Measurements from ENCODE around the gene HEATR5A.
"Not testable (repeated sequence)": the region's sequence is repeated elsewhere in the genome, so short reads cannot be mapped to it uniquely, and the experiment has no call there.

The HEATR5A gene

DNA sequence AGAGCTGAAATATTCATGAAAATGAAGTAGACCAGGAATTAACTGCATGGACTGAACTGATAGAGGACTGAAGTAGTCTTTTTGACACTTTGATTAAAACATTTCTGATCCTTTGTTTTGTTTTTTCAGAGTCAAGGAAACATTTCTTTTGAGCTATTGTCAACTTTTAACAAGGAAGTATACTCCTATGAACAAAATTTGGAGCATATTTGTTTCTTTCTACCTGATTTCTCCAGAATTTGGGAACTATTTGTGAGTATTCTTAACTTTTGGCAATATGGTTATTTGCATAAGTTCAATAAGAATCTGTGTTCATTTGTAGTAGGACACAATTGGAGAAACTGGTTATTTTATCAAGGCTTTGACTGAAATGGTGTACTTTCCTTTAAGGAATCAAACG is 141.5 kb downstream of the HEATR5A start:
- DNase-seq: no peak

DNA sequence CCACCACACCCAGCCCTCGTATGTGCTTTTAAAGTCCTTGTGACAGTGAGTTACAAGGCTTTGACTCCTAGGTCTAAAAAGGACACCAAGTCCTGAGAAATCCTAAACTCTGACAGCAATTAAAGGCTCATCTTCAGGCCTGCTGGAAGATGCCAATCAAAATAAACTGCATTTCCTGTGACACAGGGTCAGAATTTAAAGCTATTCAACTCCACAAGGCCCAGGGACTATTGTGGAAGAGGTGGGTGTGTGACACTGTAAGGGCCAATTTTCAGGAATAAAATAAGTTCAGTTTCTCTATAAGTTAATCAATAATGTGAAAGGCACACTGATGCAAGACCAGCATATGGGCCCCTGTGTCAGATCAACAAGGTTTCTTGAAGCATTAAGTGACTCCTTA is 143.3 kb downstream of the HEATR5A start:
- no peak for DNase-seq

DNA sequence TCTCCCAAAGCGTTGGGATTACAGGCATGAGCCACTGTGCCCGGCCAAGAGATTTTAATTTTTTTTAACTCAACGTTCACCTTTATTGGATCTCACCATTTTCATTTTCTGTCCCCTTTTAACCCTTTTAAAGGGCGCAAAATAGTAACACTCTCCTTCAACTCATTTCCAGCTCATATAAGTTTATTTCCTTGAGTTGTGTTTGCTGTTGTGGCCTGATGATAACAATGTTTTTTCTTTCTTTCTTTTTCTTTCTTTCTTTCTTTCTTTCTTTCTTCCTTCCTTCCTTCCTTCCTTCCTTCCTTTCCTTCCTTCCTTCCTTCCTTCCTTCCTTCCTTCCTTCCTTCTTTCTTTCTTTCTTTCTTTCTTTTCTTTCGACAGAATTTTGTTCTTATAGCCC is 143.9 kb downstream of the HEATR5A start:
- DNase-seq: not testable (repeated sequence)

DNA sequence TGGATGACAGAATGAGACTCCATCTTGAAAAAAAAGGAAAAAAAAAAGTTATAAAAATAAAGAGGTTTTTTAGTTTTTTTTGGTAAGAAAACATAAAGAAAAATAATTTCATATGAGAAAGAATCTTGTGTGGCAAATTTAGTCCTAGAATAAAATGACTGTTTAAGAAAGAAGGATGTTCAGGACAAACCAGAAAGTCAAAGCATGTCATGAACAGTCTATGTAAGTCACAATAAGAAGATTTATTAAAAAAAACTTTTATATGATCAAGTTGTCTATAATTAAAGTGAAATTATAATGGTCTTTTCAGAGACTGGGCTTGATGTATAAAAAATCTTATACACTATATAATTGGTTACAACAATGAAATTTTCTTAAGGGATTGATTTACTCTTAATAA is 144.6 kb downstream of the HEATR5A start:
- DNase-seq: no peak

DNA sequence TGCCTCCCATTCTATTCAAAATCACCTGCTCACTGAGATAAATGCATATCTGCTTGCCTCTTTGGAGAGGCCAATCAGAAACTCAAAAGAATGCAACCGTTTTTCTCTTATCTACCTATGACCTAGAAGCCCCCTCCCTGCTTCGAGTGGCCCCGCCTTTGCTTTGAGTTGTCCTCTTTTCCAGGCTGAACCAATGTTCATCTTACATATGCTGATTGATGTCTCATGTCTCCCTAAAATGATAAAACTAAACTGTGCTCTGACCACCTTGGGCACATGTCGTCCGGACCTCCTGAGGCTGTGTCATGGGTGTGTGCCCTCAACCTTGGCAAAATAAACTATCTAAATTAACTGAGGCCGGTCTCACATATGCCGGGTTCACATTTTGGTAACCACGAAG is 148.7 kb downstream of the HEATR5A start:
- DNase-seq: no peak

DNA sequence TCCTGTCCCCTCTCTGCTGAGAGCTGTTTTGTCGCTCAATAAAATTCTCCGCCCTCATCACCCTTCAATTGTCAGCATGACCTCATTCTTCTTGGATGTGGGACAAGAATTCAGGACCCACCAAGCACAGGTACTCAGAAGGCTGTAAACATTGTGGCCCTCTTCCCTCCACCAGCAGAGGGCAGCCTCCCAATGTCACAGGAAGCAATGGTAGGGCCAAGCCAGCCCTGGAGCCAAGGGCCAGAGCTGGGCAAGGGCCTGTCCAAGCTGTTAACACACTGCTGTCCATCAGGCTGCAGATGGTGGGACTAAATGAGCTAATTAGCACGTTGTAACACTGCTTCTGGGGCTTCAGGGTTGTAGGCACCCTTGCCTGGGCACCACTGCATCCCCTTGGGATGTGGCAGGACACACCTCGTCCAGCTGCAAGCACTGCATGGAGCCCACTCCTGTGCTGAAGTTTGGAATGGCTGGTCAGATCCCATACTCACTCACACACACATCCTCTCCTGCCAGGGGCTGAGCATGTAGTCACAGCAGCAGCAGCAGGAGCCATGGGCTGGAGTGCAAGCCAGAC is 150.1 kb downstream of the HEATR5A start:
- no peak for DNase-seq

DNA sequence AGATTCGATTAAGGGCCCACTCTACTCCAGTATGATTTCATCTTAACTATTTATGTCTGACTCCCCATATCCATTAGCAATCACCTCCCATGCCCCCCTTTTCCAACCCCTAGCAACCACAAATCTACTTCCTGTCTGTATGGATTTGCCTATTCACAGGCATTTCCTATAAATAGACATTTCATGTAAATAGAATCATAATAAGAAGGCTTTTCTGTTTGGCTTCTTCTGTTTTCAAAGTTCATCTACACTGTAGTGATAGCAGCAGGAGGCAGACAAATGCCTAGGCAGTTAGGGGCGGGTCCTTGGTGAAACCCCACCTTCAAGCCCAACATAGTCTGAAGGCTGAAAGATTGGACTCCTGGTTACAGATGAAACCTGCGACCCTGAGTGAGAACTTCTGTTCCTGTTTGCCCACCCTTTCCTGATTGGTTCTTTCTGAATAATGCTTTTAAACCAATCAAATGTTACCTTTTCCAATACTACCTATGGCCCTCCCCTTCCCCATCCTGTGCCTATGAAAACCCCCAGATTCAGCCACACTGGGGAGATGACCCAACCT is 150.6 kb downstream of the HEATR5A start:
- DNase-seq: no peak

DNA sequence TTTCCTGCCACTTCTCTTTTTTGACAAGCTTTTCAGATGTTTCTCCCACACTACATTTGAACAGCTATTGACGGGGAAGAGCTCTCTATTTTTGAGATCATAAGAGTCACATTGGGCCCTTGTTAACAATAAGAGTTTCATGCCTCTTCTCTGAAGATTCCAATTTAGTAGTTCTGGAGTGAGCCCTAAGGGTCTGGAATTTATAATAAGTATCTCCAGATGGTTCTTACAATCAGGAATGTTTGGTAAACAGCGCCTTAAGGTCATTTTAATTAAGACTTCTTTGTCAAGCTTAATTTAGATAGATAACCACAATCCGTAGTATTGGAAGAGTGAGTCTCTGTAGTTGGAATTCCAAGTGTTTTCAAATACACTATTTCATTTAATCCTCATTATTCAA is 152.1 kb downstream of the HEATR5A start:
- no peak for DNase-seq

DNA sequence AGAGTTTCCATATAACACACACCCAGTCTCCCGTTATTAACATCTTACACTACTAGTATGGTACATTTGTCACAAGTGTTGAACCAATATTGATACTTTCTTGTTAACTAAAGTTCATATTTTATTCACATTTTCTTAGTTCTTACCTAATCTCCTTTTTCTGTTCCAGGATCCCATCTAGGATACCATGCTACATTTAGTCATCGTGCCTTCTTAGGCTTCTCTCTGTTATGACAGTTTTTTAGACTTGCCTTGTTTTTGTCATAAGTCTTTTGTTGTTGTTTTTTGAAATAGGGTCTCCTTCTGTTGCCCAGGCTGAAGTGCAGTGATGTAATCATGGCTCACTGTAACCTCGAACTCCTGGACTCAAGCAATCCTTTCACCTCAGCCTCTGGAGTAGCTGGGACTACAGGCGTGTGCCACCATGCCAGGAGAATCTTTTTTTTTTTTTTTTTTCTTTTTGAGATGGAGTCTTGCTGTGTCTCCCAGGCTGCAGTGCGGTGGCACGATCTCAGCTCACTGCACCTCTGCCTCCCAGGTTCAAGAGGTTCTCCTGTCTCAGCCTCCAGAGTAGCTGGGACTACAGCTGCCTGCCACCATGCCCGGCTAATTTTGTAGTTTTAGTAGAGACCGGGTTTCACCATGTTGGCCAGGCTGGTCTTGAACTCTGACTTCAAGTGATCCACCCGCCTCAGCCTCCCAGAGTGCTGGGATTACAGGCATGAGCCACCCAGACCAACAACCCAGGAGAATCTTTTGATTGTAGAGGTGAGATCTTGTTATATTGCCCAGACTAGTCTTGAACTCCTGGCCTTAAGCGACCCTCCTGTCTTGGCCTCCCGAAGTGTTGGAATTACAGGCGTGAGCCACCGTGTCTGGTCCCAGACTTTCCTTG is 153.7 kb downstream of the HEATR5A start:
- DNase-seq: no peak

DNA sequence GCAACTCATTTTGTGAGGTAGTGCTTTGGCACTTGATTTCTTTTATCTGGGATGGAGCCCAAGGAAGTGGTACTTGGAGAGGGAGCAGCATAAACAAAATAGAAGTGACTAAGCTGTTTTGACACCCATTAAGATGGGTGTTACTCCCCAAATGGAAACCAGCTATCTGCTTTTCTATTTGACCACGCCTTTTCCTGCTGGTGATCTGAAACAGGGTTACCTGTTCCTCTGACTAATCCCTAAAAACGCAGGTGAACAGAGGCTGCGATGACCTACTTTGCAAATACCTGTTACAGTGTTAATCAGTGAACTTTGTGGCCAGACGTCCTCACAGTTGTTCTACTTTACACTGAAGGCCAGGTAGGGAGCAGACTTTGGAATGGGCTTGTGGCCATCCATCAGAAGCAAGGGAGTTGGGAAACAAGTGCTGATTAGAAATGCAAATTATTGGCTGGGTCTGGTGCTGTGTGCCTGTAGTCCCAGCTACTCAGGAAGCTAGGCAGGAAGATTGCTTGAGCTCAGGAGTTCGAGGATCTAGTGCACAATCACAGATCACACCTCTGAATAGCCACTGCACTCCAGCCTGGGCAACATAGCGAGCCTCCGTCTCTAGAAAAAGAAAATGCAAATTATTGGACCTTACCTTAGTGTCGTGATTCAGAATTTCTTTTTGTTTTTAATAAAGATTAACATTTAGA is 154.5 kb downstream of the HEATR5A start:
- no peak for DNase-seq

DNA sequence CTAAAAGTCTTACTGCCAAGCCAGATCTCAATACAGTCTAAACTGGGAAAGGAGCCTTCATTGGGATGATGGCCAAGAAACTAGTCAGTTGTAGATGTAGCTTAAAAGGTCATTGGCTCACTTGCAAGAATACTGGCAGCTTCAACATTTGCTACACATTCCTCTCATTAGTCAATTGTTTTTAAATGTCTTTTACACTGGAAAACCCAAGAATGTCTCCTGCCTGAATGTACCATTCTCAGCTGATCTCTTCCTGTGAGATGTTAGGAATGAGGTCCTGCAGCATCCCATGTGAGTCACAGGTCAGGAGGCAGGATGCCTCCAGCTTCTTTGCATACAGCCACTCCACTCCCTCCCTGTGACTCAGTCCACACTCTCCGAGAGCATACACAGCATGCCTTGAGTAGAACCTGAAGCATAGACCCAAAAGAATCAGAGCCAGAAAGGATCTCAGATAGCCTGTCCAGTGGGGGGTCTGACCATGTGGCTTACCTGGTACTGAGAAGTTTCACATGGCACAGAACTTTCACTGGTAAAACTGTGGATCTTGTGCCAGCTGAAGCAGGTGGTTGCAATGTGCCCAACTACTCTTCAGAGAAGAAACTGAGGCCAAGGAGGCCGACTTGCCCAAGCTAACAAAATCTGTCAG is 156.7 kb downstream of the HEATR5A start:
- peak; percentile 31 for DNase-seq

DNA sequence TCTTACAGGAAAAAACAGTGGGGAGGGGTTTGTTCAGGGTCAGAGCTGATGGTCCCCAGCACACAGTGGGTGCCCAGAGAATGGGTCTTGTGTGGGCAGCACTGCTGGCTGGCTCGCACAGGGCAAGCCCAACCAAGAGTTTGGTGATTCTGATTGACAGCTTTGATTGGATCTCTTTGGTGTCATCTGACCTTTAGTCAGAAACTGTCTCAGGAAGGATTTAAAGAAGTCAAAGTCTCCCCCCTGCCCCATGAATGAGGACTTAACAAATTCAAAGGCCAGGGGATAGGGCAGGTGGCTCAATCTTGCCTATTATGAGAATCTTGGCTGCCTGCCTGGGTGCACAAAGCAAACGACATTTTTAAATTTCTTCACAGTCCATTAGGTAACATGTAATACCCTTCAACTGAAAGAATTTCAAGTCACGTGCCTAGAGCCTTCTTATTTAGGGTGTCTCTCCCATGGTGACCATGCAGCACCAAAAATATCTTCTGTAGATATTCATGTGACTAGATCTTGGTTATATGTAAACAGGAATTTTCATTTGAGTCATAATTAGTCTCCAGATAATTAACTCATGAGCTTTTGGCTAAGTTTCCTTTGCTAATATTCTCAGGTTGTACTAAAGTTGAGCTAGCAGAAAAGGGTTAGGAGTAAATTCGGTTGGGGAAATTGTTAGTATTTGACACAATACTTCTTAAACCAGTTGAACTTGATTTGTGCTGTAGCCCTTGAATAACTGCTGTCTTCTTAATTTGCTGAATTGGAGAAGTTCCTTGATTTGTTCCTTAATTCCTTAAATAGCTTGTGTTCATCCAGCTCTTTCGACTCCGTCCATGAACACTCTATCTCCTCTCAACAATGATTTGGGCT is 158.3 kb downstream of the HEATR5A start:
- no peak for DNase-seq

DNA sequence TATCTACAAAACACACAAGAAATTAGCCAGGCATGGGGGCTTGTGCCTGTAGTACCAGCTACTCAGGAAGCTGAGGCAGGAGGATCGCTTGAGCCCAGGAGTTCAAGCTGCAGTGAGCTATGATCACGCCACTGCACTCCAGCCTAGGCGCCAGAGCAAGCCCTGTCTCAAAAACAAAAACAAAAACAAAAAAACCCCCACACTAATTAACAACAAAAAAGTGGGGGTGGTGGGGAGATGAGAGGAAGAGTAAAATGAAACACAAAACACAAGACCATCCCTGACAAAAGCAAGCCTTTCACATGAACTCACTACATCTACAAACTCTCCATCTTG is 158.9 kb downstream of the HEATR5A start:
- no peak for DNase-seq

DNA sequence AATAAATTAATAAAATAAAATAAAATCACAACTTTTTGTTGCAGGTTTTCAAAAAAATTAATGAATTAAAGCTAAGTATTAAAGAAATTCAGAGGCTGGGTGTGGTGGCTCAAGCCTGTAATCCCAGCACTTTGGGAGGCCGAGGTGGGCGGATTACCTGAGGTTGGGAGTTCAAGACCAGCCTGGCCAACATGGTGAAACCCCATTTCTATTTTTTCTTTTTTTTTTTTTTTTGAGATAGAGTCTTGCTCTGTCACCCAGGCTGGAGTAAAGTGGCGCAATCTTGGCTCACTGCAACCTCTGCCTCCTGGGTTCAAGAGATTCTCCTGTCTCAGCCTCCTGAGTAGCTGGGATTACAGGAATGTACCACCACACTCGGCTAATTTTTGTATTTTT is 161.3 kb downstream of the HEATR5A start:
- DNase-seq: not testable (repeated sequence)

DNA sequence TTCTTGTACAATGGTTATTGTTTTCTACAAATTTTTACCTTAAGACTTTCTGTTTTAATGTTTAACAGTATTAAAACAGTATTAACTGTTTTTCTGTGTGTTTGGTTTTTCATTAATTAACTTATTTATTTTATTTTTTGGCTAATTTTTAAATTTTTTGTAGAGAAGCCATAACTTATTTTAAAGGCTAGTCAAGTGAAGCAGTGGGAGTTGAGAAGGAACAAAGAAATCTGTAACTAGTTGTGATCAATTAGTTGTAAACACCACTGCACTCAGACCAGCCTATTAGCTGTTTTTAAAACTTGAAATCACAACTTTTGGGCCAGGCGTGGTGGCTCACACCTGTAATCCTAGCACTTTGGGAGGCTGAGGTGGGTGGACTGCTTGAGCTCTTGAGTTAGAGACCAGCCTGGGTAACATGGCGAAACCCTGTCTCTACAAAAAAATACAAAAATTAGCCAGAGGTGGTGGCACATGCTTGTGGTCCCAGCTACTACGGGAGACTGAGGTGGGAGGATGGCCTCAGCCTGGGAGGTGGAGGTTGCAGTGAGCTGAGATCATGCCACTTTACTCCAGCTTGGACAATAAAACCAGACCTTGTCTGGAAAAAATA is 161.8 kb downstream of the HEATR5A start:
- DNase-seq: no peak

DNA sequence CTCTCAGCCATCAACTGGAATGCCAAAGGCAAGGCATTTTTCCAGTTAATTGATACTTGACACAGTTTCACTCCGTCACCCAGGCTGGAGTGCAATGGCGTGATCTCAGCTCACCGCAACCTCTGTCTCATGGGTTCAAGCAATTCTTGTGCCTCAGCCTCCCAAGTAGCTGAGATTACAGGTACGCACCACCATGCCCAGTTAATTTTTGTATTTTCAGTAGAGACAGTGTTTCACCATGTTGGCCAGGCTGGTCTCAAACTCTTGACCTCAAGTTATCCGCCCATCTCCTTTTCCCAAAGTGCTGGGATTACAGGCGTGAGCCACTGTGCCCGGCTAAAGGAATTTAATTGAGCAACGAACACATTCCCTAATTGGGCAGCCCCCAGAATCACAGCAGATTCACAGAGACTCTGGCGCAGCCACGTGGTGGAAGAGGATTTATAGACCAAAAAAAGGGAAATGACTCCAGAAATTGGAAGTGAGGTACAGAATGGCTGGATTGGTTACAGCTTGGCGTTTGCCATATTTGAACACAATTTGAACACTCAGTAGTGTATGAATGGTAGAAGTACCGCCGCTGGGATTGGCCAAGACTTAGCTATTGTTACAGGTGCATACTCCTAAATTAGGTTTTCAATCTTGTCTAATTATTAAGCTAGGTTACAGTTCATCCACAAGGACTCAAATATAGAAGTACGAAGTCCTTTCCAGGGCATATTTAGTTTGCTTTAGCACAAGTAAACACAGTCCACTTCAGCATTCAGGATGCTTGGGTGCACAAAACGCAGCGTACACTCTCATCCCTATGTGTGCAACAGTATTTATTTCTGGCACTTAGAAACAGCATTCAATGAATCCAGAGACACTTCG is 162.6 kb downstream of the HEATR5A start:
- DNase-seq: not testable (repeated sequence)

DNA sequence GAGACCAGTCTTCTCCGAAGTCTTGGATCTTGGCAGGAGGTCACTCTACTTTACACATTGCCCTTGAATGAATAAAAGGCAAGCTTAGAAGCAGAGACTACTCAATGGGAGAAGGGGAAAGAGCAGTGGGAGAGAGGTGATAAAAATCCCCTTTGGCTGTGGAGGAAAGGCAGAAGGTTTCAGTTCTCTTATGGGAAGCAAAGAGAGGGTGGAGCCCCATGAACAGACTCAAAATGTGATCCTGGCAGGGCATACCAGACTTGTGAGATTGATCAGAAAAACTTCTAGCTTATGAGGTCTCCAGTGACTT is 163.2 kb downstream of the HEATR5A start:
- no peak for DNase-seq

DNA sequence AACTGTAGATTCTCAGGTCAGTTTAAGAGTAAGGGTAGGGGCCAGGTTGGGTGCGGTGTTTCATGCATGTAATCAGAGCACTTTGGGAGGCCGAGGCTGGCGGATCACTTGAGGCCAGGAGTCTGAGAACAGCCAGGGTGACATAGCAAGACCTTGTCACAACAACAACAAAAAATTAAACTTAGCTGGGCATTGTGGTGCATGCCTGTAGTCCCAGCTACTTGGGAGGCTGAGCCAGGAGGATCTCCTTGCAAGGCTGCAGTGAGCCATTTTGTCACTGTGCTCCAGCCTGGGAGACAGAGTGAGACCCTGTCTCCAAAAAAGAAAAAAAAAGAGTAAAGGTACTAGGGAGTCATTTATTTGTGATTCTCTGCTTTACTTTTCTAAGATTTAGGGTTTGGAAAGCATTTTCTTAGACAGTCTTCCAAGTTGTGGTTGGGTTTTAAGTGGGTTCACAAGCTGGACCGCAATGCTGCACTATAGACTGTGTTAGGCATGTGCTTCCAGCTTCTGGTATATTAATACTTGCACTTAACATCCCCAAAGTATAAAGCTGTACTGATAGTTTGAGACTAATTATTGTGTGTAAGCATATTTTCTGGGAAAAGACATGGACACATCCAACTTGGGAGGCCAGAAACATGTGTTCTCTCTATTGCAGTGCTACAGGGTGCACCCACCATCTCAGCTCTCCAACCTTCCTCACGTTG is 163.7 kb downstream of the HEATR5A start:
- no peak for DNase-seq

DNA sequence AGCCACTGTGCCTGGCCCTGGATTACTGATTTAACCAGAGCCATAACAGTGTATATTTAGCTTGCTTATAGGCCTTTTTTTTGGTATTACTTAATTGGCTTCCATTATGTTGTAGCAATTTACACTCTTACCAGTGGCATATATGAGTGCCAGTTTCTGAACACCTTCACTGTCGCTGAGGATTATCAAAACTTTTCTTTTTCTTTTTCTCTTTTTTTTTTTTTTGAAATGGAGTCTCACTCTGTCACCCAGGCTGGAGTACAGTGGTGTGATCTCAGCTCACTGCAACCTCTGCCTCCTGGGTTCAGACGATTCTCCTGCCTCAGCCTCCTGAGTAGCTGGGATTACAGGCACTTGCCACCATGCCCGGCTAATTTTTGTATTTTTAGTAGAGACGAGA is 164.4 kb downstream of the HEATR5A start:
- DNase-seq: not testable (repeated sequence)

DNA sequence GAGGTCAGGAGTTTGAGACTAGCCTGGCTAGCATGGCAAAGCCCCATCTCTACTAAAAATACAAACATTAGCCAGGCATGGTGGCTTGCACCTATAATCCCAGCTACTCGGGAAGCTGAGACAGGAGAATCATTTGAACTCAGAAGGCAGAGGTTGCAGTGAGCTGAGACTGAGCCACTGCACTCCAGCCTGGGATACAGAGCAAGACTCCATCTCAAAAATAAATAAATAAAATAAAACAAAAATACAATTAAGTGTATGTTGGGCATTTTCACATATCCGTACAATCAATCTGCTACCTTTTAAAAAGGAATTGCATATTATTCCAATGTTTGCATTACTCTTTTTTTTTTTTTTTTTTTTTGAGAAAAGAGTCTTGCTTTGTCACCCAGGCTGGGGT is 165.1 kb downstream of the HEATR5A start:
- no peak for DNase-seq
